HG02759 (cell line): ENCODE measurements around the gene RHBG.

Experiments
- ATAC-seq: cut with Tn5 transposase; IDR thresholded peaks from one replicate; pipeline ENCODE4 v1.9.1; 2021; ENCODE audit warnings: mild to moderate bottlenecking, moderate library complexity; ENCODE audit not compliant: unreplicated experiment

Gene RHBG

DNA sequence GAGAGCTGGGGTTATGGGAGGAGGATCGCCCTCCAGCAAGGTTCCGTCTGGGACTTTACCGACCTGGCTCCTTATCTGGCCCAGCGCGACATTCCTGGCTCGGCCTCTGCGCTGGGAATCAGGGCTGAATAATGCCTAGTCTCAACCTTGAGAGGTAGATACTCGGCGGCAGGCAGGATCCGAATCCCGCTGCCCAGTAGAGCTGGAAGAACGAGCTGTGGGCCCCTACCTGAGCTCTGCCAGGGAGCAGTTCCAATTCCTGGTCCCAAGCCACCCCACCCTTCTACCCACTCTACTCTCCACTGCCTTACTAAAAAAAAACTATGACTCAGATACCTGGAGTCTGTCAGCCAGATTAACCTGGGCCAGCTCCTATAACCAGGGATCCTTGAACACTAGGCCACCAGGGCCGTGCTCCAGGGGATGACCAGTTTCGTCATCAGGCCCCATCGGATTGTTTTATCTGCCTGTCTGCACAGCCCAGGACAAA, 53.6 kb downstream of the RHBG start:
- ATAC-seq = no peak

- no peak for ATAC-seq
Observed at GRCh38 chr1:156423422-156424352, 54.7 kb downstream of the RHBG start.

DNA sequence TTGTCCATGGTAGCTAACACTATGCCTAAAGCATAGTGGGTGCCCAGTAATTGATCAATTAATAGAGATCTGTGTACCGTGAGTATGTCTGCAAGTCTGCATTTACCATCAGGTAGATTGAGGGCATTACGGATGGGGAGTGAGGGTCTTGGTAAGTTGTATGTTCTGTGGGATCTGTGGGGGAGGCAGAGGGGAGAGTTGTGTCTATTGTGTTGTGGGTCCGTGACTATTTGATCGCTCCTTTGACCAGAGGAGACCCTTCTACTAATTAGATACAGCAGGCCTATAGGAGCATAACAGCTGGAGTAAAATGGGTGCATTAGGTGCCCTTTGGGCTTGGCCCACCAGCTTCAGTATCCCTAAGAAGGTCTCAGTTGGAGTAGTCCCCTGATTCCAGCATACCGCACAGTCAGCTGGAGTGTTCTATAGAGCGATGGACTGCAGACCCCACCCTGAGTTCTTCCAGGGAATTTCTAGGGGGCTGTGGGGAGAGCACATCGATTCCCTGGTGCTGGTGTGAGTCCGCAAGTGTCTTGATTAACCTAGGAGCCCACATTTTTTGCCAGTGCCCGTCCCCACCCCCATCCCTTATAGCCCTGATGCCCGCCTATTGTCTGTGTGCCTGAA, 55.9 kb downstream of the RHBG start:
- ATAC-seq = no peak

- ATAC-seq = no peak
Observed at GRCh38 chr1:156425943-156426342, 56.9 kb downstream of the RHBG start.

- no peak for ATAC-seq
Observed at GRCh38 chr1:156427957-156428356, 58.9 kb downstream of the RHBG start.

- ATAC-seq = no peak
Observed at GRCh38 chr1:156428746-156429288, 59.8 kb downstream of the RHBG start.

DNA sequence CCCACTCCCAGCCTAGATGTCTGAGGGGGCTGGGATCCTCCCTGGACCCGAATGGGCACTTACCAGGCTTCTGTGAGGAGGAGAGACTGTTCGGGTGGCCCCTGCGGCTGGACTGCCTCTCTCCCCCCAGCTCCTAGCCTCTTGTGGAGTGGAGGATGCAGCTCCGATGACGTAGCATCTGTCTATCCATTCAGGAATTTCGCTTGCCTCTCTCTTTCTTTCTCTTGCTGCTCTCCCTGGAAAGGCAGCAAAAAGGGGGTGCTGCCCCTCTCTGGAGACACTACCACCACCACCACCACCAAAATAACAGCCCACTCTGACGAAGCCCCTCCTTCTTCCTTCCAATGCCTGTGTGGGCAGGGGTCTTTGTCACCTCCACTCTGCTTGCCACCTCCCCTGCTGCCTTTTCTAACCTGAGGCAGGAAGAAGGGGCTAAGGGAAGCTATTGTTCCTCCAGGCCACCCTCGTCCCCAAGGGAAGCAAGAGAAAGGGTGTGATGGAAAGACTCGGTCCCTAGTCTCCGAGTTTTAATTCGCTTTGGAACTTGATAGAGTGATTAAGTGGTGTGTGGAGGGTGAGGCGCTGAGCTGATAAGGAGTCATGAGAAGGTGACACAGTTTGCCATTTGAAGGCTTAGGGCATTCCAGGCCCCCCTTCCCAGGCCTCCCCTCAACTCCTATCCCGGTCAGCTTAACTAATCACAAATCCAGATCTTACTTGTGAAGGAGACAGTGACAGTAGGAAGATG, 60.5 kb downstream of the RHBG start:
- ATAC-seq = no peak

- ATAC-seq = no peak
Observed at GRCh38 chr1:156430303-156430702, 61.3 kb downstream of the RHBG start.

DNA sequence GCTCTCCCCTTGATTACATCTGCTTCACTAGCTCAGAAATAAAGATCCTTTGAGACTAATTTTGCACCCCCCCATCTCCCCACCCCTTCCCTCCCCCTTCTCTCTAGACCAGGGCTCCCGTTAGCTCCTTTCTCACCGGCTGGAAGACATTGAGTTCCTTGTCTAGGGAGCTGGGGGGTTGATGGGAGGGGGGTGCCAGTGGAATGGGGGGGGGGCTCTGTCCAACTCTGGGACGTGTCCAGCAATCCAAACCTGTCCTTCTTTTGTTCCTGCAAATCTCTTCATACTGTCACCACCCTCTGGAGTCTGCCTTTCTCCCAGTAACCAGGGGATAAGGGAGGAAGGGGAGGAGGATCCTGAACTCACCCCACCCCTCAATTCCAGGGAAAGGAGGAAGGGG, 61.9 kb downstream of the RHBG start:
- no peak for ATAC-seq

DNA sequence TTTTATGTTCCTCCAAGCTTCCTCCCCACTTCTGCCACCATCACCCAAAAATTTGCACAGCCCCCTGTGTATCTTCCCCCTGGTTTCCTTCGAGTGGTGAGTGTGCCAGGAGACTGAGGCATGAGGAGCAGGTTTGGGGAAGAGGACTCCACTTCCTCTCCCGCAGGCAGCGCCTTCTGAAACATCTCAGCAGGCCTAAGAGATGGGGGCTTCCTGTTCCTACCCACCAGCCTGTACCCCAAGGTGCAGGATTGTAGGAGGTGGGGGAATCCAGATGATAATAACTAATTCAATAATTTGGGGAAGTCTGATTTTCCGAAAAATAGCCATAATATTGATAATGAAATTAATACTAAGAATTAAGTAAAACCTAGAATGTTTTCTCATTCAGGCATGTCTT, 62.4 kb downstream of the RHBG start:
- ATAC-seq = no peak

- ATAC-seq = no peak
Observed at GRCh38 chr1:156431769-156432668, 63.0 kb downstream of the RHBG start.

DNA sequence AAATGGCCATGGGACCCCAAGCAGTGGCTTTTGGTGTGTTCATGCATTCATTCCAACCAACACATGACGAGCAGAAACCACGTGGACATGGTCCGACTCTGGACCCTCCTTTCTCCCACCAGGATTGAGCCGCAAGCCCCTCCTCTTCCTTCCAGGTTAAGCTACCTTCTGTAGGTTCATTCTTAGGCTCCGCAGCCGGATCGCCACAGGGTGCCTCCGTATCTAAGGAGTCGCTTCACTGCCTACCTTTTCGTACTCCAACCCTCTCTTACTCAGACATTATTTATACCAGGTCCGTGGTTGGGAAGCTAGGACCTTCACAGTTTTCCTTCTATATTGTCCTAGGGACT, 63.6 kb downstream of the RHBG start:
- no peak for ATAC-seq

GRCh38 chr1:156433032-156433431, 64.0 kb downstream of the RHBG start:
- ATAC-seq = no peak

- ATAC-seq = no peak
Observed at GRCh38 chr1:156433602-156434001, 64.6 kb downstream of the RHBG start.
